ENCODE data around the gene FGD5. TPM values are rescaled to one million over a fixed set of nuclear protein-coding genes. Genes with fewer than 3 reads are reported as not detected.

The FGD5 gene
- total RNA-seq, 2 donors from 2014 or later, result 34.7 to 35.4 TPM

DNA sequence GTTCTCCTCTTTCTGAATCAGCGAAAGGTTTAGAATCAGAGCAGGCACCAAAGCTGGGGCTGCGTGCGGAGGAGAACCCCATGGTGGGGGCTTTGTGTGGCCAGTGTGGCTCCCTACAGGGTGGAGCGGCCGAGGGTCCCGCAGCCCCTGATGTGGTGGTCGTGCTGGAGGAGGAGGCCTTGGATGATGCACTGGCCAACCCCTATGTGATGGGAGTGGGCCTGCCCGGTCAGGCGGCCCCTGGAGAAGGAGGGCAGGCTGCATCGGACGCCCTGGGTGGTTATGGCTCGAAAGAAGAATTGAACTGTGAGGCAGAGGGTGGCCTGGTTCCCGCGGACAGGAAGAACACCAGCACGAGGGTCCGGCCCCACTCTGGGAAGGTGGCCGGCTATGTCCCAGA, 1.4 kb downstream of the FGD5 start:
- peak; percentile 75 for DNase-seq (ENCODE audit: low spot score)
- intact Hi-C loops (cut with DNase I), result loop anchor here in 1 of 2 donors (10.0 kb wide), 1 partner anchor 945 kb away; no protein-coding TSS in a partner anchor

DNA sequence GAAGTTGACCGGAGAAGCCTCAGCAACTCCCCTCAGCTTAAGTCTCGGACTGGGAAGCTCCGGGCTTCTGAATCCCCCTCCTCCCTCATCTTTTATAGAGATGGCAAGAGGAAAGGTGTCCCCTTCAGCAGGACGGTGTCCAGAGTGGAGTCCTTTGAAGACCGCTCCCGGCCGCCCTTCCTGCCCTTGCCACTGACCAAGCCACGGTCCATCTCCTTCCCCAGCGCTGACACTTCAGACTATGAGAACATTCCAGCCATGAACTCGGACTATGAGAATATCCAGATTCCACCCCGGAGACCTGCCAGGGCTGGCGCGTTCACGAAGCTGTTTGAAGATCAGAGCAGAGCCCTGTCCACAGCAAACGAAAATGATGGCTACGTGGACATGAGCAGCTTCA, 2.4 kb downstream of the FGD5 start:
- intact Hi-C loops (cut with DNase I), result loop anchor here in 1 of 2 donors (10.0 kb wide), 1 partner anchor 944 kb away; no protein-coding TSS in a partner anchor
- no peak for DNase-seq (ENCODE audit: low spot score)

GRCh38 chr3:14822134-14822533, 3.4 kb downstream of the FGD5 start:
- no peak for DNase-seq (ENCODE audit: low spot score)
- intact Hi-C loops (cut with DNase I), result loop anchor here in 1 of 2 donors (10.0 kb wide), 1 partner anchor 943 kb away; no protein-coding TSS in a partner anchor

- no peak for DNase-seq (ENCODE audit: low spot score)
Measured at GRCh38 chr3:14822670-14823390, 4.1 kb downstream of the FGD5 start.

GRCh38 chr3:14823393-14823792, 4.6 kb downstream of the FGD5 start:
- no peak for DNase-seq (ENCODE audit: low spot score)
- intact Hi-C loops (cut with DNase I), result loop anchor here in 1 of 2 donors (10.0 kb wide), 1 partner anchor 941 kb away; no protein-coding TSS in a partner anchor

More at GRCh38 chr3:14822670-14823390, 4.1 kb downstream of the FGD5 start:
- intact Hi-C loops (cut with DNase I), result loop anchor here in 1 of 2 donors (10.0 kb wide), 1 partner anchor 942 kb away; no protein-coding TSS in a partner anchor

DNA sequence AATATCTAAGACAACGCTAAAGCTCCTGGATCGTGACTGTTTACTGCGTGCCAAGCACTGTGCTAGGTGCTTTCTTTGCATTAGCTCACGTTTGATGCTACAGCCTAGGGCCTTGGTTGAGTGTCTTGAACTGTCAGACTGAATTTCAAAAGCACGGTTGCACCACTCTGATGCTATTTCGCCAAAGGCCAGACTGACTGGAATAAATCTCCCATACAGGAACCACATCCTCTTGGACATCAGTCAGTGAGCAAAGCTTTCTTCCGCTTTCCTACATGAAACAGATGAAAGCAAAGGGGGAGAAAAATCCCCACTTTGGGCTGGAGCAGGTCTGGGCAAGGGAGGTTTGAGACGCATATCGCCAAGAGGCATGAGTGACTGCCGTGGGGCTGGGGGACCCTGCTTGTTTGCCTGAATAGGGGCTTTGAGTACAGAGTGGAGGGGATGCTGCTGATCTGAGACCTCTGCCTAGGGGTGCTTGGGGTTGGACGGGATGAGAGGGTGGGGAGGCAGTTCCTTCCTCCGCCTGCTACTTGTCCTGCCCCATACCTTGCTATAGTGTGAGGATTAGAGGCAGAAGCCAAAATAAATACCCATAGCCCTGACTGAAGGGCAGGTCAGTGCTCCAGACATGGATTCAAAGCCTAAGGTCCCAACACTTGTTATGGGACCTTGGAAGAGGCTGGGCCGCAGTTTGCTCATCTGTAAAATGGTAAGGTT, 5.3 kb downstream of the FGD5 start:
- DNase-seq (ENCODE audit: low spot score), result no peak
- intact Hi-C loops (cut with DNase I), result loop anchor here in 1 of 2 donors (10.0 kb wide), 1 partner anchor 941 kb away; no protein-coding TSS in a partner anchor

DNA sequence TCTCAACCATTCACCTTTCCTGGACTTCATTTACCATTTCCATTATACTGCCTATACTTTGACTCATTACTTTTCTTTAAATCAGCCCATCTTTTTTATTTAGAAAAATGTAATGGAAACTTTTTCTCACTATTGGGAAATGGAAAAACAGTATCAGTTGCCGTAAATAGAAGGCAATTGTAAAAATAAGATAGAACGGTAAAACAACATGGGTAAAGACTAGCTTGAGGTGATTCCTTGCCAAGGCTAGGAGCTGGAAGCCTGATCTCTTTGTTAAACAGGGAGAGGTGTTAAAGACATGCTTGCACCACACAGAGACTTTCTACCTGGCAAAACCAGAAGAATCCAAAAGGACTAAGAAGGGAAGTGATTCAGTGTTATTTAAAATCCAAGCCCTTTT, 5.9 kb downstream of the FGD5 start:
- intact Hi-C loops (cut with DNase I), result loop anchor here in 1 of 2 donors (10.0 kb wide), 1 partner anchor 940 kb away; no protein-coding TSS in a partner anchor
- DNase-seq (ENCODE audit: low spot score), result no peak

- DNase-seq (ENCODE audit: low spot score), result no peak
Measured at GRCh38 chr3:14826069-14826468, 7.3 kb downstream of the FGD5 start.

GRCh38 chr3:14827776-14828175, 9.0 kb downstream of the FGD5 start:
- DNase-seq (ENCODE audit: low spot score), result no peak
- intact Hi-C loops (cut with DNase I), result loop anchor here in 1 of 2 donors (10.0 kb wide), 1 partner anchor 937 kb away; no protein-coding TSS in a partner anchor

More at GRCh38 chr3:14826069-14826468, 7.3 kb downstream of the FGD5 start:
- intact Hi-C loops (cut with DNase I), result loop anchor here in 1 of 2 donors (10.0 kb wide), 1 partner anchor 939 kb away; no protein-coding TSS in a partner anchor

DNA sequence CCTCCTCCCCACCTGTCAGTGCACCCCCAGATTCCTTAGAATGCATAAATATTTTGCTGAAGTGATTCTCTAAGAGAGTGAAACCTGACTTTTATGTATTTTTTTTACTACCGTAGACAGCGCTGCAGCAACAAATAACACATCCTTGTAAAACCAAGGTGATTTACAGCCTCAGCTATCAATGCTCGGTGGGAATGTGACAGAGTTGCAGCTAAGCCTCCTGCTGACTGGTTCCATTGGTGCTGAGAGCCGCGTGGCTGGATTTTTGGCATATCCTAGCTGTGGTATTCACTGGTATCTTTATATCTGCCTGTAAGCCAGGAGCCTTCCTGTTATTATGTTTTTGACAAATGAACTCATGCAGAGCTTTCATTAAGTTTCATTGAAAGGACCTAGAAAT, 11.0 kb downstream of the FGD5 start:
- intact Hi-C loops (cut with DNase I), result loop anchor here in 1 of 2 donors (10.0 kb wide), 1 partner anchor 935 kb away; no protein-coding TSS in a partner anchor
- peak; percentile 13 for DNase-seq (ENCODE audit: low spot score)

DNA sequence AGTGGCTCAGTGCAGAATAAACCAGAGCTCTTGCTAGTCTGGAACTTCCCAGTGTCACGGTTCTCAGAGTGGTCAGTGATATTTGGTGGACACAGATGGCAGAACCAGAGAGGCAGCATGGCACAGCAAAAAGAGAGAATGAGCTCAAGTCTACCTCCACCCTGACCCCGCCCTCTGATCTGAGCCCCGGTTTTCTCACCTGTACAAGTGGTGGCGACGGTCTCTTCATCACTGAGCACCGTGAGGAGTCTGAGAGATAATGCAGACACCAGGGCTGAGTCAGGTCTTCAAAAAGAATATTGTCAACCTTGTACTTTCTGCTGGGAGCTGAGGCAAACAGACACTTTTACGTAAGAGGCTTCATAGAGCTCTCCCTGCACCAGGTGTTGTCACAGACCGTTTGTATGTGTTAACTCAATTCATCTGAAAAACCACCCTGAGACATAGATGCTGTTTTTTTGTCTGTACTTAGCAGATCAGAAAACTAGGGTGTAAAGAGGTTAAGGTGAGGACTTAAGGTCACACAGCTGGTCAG, 13.2 kb downstream of the FGD5 start:
- DNase-seq (ENCODE audit: low spot score), result no peak
- intact Hi-C loops (cut with DNase I), result no loop called here

DNA sequence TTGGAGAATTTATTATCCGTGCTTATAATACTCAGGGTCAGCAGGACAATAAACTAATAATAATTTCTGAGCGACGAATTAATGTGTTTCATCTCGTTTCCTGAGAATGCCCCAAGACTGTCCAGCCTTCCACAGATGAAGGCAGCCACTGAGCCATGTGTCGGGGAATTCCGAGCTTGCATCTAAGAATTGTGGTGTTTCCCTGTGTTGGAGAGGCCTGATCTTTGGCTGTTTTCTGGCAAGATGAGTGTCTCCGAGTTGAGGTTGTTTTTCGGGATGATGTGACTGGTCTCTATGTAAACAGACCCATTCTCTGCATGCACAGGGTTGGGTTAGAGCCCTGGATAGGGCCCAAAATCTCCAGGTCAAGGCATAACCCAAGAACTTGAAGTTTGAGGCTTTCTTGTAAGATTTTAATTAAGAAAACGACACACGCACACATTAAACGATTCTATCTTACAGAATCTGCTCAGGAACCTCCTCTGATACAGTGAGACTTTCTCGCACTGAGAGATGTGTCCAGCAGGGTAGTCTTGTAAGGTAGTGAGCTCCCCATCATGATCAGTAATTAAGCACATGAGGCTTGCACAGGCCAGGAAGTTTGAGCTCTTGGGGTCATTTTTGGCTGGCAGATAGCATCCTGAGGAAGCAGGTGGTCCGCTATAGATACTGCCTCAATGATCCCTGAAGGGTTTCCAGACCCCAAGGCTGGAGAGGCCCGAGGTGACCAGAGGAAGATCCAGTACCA, 14.4 kb downstream of the FGD5 start:
- no peak for DNase-seq (ENCODE audit: low spot score)
- intact Hi-C loops (cut with DNase I), result no loop called here

GRCh38 chr3:14834121-14834520, 15.4 kb downstream of the FGD5 start:
- intact Hi-C loops (cut with DNase I), result no loop called here
- no peak for DNase-seq (ENCODE audit: low spot score)

- intact Hi-C loops (cut with DNase I), result no loop called here
- no peak for DNase-seq (ENCODE audit: low spot score)
Measured at GRCh38 chr3:14834807-14835466, 16.2 kb downstream of the FGD5 start.

DNA sequence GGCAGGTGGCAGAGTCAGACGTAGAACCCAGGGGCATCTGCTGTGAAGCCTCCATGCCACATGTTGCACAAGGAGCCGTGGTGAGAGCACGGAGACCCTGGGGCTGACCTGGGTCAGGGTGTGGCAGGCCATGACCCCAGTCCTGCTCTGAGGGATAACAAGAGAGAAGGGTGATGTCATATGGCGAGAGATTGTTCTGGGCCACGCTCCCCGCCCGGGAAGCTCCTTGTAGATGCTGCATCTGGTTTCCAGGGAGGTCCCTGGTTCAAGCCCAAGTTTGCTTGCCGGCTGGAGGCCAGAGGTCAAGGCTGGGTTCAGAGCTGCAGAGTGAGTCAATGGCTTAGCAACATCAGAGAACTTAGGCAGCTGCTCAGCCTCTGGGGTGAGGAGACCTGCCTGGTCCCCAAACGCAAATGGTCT, 17.3 kb downstream of the FGD5 start:
- peak; percentile 93 for DNase-seq (ENCODE audit: low spot score)
- intact Hi-C loops (cut with DNase I), result no loop called here

DNA sequence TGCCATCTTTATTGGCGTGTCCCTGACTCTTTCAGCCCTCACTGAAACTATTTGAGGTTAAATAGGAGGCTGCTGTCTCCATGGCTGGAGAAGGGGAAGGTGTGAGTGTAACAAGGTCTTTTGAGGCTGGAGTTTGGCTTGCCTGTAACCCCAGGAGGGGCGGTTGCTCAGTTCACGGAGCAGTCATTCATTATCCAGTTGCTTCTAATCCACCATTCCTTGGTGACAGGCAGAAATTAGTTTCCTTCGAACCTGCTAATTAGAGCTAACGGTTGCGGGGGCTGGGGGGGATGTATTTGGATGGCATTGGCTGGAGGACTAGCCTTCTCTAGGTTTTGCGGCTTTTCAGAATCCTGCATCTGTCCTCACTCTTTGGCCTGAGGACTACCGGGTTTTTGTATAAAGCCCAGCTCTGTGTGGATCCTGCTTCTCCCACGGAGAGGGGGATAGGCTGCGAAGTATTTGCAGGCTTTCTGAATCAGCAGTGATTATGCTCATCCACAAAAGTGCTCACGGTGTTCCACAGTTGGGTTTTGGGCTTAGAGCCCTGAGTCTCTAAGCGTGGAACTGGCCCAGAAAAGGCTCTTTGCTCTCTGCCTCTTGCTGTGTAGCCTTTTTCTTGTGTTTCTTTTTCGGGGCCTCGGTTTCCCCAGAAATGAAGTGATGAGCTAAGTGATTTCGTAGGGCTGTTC, 18.6 kb downstream of the FGD5 start:
- peak; percentile 48 for DNase-seq (ENCODE audit: low spot score)
- intact Hi-C loops (cut with DNase I), result no loop called here

DNA sequence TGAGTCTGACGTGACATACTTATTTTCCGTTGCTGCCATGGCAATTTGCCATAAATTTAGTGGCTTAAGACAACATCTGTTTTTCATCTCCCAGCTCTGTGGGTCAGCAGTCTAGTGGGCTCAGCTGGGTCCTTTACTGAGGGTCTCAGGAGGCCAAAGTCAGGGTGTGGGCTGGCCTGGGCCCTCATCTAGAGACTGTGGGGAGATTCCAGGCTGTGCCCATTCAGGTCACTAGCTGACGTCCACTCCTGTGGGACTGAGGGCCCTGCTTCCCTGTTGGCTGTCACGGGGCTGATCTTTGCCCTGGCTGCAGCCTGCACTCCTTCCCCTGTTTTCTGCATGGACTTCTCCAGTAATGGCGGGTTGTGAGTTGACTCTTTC, 19.1 kb downstream of the FGD5 start:
- intact Hi-C loops (cut with DNase I), result no loop called here

GRCh38 chr3:14839236-14839635, 20.5 kb downstream of the FGD5 start:
- intact Hi-C loops (cut with DNase I), result no loop called here
- no peak for DNase-seq (ENCODE audit: low spot score)

More for the DNA sequence above, 19.1 kb downstream of the FGD5 start:
- peak; percentile 80 for DNase-seq (ENCODE audit: low spot score)
